Activated CD4-positive, alpha-beta T cell treated with anti-CD3 and anti-CD28 coated beads, Interleukin-10, Interleukin-2, amounts not matched to agents 100 ng/mL and 50 ng/mL, durations not matched to agents 16 hours and 8 hours (primary cell): ENCODE data around the gene DGCR2.
"Not testable (repeated sequence)": the region's sequence is repeated elsewhere in the genome, so short reads cannot be mapped to it uniquely, and the experiment has no call there.

ENCODE experiments used
- DNase-seq: peaks from one replicate; pipeline ENCODE4 v3.0.0-alpha.2; 2020

The DGCR2 gene

DNA sequence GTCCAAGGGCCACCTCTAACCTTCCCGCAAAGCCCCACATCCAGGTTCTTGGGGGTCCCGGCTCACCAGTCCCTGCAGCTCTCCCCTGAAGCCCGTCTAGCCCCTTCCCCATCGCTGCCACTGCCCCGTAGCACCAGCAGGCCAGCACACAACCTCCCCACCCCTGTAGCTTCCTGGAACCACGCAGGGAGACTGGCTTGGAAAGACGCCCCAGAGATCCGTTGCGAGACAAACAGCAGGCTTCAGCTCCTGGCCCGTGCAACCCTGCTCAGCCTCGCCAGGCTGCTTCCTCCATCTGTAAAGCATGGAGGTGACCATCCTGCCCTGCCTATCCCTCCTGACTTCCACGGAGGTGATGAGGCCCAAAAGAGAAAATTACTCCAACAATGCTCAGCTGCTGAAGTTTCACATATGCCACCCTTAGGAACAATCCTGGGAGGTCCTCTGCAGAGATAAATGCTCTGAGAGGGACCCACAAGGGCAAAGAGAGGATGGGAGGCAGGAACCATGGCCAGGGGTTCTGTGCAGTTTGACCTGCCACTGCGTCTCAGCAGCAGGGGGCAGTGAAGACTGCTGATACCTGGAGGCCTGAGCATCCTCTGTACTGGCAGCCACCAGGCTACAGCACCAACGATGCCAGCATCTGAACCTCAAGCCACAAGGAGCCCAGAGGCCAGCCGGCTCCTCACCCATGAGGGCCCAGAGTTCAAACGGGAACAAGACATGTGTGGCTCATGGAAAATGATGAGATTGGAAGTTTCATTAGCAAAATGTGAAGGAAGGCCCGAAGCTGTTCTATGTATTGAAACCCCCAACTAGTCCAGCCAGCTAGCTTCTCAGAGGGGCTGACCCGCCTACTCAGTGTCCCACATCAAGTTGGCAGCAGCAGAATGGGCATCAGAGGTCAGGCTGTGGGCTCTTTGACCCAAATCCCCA is 16.1 kb downstream of the DGCR2 start:
- peak; percentile 42 for DNase-seq

DNA sequence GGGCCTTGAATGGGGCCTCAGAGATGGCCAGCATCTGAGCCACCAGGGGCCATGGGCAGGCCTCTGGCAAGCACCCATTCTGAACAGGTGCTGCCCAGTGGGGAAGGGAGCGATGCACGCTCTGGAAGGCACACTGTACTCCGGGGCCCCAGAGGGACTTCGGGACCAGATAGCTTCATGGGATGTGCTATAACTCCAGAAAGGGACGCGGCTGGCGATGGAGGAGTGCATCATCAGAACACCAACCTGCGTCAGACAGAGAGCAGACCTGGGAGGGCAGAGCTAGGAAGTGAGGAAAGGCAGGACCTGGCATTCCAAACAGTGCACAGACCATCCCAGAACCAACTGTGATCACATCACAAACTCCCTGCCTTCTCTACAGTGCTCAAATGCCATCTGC is 16.8 kb downstream of the DGCR2 start:
- DNase-seq, result no peak

DNA sequence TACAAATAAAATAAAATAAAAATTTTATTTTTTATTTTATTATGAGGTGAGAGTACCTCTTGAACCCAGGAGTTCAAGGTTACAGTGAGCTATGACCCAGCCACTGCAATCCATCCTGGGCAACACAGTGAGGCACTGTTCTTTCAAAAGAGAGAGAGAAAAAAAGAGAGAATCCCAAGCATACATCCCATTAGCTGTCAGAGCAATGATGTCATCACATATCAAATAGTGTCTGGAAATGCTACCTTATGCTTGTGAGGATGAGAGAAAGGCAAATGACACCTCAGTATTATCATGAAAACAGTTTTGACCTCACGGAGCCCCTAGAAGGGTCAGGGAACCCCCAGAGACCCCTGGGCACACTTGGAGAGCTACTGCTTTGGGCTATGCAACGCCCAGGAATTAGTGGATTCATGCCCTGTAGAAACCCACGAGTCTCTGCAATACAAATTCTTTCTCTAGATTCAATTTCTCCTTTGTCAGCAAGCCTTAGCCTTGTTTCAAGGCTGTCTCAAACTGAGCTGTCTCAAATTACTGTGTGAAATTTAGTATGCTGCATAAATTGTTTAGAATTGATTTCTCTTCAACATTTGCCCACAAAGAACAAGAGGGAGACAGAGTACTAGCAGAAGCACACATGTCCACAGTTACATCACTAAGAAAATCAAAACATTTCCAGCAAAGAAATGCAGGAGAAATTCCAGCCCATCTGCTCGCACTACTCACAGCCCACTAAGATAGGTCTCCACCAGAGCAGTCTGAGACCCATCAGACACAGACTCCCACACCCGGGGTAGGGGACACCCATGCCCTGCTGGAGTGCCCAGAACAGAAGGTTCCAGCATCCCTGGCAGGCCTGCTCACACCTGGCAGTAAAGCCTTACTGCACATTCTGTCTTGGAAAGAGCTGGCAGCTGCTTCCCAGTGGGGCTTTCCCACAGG is 18.1 kb downstream of the DGCR2 start:
- DNase-seq, result no peak

DNA sequence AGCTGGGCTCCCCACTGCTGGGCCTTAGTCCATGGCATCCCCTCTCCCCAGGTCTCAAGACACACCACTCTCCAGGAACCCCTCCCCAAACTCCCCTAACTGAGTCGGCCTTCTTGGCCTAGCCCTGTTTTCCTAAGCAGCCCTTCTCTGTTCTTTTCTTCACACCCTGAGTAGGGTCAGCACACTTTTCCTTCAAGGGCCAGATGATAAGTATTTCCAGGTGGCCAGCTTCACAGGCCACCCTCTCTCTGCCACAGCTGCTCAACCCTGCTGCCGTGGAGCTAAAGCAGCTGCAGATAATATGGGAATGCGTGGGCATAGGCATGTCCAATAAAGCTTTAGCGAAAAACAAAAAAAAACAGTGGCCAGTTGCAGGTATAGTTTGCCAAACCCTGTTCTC is 24.1 kb downstream of the DGCR2 start:
- no peak for DNase-seq

DNA sequence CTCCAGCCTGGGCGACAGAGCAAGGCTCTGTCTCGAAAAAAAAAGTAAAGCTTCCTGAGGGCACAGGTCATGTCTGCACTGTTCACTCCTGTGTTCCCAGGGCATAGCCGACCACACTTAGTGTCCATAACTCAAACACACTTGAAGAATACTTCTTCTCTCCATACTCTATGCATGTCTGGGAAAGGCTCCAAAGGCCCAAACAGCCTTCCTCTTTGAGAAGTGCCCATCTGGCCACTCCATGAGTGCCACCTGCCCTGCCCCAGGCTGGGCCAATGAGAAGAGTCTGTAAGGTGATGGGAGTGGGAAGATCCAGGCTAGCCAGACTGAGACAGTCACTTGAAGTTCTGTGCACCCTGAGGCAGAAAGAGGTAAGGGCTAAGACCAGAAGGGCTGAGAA is 24.7 kb downstream of the DGCR2 start:
- no peak for DNase-seq

DNA sequence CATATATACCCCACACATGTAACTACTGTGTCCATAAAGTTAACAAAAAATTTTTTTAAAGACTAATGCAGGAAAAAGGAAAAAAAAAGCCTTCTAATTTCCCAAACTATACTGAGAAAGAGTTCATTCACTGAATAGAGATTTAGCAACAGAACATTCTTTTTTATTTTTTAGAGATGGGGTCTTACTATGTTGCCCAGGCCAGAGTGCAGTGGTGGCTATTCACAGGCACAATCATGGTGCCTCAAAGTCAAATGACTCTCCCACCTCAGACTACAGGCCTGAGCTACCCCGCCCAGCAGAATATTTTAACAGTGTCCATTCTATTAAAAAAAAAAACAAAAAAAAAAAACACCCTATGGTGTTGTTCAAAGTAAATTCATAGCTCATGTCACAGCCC is 25.7 kb downstream of the DGCR2 start:
- DNase-seq, result no peak

DNA sequence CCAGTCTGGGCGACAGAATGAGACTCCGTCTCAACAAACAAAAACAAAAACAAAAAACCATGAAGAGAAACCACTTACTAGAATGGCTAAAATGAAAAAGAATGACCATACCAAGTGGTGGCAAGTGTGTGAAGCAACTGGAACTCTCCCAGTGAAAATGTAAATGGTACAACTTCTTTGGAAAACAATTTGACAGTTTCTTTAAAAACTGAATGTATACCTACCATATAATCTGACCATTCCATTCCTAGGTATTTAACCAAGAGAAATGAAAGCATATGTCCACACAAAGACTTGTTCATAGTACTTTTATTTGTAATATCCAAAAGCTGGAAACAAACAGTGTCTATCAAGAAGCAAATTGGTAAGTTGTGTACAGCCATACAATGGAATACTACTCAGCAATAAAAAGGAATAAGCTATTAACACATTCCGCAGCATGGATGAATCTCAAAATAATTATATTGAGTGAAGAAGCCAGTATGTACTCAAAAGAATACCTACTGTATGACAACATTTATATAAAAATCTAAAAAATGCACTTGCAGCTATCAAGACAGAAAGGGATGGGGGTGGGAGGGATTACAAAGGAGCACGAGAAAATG is 27.7 kb downstream of the DGCR2 start:
- DNase-seq, result no peak

DNA sequence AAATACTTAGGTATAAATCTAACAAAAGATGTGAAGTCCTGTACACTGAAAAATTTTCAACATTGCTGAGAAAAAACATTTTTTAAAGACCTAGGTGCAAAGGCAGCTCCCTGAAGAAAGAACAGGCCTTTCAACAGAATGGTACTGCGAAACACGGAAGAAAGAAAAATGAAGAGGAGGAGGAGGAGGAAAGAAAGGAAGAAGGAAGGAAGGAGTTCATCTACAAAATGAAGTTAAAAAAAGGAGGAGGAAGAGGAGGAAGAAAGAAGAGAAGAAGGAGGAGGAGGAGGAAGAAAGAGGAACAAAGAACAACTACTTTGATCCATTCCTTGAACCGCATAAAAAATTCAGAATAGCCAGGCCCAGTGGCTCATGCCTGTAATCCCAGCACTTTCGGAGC is 29.5 kb downstream of the DGCR2 start:
- DNase-seq, result no peak

DNA sequence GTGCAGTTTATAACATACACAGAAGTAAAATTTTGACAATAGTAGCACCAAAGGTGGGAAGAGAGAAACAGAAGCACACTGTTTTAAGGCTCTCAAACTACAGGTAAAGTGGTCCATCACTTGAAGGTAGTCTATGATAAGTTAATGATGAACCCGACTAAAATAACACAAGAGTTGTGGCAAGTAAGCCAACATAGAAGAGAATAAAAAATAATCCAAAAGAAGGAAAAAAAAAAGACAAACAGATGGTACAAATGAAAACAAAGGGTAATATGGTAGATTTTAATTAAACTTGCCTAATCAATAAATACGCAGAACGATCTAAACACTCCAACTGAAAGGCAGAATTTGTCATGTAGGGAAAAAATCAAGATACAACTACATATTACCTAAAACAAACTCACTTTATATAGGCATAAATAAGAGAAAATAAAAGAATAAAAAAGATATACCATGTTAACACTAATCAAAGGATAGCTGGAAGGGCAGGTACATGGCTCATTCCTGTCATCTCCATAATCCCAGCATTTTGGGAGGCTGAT is 31.6 kb downstream of the DGCR2 start:
- DNase-seq, result no peak

DNA sequence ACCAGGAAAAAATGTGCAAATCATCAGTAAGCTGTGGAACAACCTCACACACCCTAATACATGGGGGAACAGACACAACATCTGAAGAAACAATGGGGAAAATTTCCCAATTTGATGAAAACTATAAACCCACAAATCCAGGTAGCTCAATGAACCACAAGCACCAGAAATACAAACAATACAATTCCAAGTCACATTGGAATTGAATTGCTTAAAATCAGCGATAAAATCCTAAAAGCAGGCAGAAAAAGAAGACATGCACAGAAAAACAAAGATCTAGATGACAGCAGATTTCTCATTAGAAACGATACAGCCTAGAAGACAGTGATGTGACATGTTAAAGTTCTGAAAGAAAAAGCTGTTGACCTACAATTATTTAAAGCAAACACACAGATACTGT is 32.0 kb downstream of the DGCR2 start:
- no peak for DNase-seq

DNA sequence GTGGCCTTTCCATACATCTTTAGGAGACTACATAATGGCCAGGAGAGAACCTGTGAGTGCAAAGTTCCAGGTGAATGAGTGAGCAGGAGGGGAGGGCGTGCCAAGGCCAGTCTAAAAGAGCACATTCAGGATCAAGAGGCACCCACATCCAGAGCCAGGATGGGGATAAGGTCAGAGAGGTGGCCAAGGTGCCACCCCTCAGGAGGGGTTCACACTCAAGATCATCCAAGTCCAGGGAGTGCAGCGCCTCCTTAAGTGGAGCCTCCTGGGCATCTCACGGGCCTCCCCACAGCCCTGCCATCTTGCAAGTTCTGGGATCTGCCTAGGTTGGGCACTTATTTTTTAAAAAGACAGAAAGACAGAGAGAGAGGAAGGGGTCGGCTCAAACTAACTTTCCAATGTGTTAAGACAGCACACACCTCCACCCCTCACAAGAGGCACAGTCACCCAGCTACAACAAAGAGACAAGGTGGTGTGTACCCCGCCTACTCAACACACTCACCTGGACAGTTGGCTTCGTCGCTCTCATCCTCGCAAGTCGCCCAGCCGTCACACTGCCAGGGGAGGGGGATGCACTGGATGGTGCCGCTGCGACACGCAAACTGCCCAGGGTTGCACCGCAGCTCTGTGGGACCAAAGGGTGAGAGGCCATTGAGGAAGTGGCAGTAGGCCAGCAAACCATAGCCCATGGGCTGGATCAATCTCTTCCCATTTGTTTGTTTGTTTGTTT is 33.2 kb downstream of the DGCR2 start:
- no peak for DNase-seq

DNA sequence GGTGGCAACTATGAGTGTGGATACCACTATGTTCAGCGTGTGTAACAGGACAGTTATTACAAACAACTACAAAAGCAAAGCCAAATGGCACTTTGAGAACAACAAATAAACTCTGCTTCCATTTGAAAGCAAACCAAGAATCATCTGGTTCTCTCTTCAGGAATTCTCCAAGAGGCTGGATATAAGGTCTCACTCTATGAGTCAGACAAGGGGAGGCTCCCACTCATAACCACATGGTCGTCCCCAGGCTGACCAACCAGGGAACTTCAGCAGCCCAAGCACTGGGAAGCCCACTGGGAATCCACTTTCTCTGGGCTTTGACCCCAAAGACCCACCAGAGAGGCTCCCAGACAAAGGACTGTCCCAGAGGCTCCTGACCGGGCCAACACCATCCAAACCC is 35.3 kb downstream of the DGCR2 start:
- DNase-seq, result no peak

DNA sequence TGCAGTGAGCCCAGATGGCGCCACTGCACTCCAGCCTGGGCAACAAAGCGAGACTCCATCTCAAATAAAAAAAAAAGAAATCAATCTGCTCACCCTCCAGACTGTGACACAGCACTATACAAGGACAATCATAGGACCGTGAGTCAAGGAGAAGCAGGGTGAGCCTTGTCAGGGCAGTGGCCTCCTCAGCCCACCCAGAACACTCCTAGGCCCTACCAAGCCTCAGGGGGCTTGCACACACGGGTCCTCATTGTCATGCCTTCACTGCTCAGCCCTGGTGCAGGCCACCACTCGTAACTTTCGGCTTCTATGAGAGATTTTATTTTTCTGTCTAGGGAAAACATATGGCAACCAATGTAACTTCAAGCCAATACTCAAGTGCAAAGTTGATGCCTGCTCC is 35.8 kb downstream of the DGCR2 start:
- no peak for DNase-seq

DNA sequence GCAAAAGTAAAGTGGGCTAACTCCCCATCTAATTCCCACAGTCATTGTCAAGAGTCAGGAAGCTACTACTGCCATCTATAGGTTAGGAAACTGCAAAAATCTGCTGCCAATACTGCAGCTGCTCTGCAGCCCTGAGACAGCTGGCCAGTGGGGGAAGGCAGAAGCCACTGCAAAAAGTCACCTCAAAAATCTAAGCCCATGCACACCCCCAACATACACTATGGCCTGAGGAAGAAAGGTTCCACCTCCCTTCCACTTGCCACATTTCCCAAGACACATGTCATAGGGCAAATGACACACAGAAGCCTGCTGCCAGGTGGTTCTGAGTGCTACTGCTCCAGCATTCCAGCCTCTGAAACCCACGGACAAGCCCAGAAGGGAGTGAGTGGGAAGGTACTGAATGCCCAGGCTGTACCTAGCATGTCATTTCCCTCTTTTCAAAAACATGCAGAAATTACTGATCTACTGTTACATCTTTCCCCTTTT is 36.9 kb downstream of the DGCR2 start:
- DNase-seq, result peak; percentile 9

DNA sequence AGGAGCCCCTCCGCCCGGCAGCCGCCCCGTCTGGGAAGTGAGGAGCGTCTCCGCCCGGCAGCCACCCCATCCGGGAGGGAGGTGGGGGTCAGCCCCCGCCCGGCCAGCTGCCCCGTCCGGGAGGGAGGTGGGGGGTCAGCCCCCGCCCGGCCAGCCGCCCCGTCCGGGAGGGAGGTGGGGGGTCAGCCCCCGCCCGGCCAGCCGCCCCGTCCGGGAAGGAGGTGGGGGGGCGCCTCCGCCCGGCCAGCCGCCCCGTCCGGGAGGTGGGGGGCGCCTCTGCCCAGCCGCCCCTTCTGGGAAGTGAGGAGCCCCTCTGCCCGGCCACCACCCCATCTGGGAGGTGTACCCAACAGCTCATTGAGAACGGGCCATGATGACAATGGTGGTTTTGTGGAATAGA is 37.6 kb downstream of the DGCR2 start:
- DNase-seq, result not testable (repeated sequence)

DNA sequence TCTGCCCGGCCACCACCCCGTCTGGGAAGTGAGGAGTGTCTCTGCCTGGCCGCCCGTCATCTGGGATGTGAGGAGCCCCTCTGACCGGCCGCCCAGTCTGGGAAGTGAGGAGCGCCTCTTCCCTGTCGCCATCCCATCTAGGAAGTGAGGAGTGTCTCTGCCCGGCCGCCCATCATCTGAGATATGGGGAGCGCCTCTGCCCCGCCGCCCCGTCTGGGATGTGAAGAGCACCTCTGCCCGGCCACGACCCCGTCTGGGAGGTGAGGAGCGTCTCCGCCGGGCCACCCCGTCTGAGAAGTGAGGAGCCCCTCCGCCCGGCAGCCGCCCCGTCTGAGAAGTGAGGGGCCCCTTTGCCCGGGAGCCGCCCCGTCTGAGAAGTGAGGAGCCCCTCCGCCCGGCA is 38.1 kb downstream of the DGCR2 start:
- not testable (repeated sequence) for DNase-seq

DNA sequence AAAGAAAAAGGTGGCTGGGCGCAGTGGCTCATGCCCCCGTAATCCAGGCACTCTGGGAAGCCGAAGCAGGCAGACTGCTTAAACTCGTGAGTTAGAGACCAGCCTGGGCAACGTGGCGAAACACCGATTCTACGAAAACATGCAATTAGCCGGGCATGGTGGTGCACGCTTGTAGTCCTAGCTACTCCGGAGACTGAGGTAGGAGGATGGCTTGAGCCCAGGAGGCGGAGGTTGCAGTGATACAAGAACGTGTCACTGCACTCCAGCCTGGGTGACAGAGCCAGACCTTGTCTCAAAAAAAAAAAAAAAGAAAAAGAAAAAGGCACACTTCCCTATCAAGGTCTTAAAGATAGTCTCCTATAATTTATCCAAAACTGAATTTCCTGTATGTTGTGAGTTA is 39.4 kb downstream of the DGCR2 start:
- DNase-seq, result no peak

DNA sequence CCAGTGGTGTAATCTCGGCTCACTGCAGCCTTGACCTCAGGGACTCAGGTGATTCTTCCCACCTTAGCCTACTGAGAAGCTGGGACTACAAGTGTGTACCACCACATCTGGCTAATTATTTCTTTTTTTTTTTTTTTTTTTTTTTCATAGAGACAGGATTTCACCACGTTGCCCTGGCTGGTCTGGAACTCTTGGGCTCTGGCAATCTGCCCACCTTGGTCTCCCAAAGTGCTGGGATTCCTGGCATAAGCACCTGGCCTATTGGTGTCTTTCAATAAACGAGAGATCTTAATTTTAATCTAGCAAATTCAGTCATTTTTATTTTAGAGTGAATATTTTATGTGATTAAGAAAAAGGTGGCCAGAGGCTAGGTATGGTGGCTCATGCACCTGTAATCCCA is 40.1 kb downstream of the DGCR2 start:
- DNase-seq, result no peak

DNA sequence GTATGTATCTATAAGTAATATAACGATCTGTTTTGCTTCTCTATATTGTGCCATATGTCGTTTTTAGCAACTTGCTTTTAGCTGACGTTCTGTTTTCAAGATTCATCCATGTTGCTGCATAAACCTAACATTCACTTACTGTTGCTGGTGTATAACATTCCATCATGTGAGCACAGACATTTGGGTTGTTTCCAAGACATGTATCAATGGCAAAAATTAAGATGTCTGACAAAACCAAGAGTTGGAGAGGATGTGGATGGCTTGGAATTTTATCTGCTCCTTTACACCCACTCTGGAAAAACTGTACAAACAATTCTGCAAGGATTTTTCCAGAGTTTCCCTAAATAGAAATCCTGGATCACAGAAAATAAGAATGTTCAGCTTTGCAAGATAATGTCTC is 40.9 kb downstream of the DGCR2 start:
- no peak for DNase-seq

DNA sequence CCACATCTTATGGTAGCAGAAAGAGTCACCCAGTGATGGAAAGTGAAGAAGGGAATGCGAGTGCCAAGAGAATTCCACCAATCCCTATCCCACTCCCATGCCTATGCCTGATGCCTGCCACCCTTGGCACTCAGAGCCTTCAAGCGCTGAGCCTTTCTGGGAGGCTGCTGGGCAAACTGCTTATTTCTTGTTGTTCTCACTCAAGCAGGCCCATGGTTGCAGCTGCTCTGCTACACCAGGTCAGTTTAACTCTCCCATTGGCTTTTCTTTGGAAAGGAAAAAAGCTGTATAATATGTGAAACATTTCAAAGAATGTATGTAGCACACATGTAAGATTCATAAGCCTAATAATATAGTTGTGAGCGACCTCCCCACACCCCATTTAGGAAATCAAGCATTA is 41.4 kb downstream of the DGCR2 start:
- DNase-seq, result no peak

DNA sequence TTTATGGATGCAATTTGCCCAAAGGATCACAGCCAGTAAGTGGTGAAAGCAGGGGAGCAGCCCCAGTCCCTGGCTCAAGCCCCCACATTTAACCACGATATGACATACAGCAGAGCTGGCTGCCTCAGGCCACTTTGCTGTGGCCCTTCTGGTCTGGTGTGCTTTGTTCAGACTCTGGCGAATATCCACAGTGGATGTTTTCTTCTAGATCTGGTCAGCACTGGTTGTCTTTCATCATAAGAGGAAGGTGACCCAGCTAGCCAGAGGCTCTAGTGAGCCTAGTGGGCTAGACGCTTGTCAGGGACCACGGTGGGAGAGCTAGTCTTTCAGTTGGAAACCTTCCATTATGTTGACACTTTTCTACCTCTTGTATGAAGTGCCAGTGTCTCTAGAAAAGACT is 42.5 kb downstream of the DGCR2 start:
- DNase-seq, result no peak

DNA sequence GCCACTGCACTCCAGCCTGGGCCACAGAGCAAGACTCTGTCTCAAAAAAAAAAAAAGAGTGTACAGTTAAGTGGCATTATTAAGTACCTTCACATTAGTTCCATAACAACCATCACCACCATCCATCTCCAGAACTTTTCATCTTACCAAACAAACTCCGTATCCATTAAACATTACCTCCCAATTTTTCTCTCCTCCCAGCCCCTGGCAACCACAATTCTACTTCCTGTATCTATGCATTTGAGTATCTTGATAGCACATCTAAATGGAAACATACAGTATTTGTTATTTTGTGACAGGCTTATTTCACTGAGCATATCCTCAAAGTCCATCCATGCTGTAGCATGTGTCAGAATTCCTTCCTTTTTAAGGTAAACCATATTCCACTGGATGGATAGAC is 46.8 kb downstream of the DGCR2 start:
- DNase-seq, result no peak
